GM12878 (cell line): Measurements from ENCODE around the gene BLCAP. TPM values are rescaled to one million over a fixed set of nuclear protein-coding genes. Genes with fewer than 3 reads are reported as not detected.

Experiments
- ATAC-seq: fragments of 200-7000 bp; cut with Tn5 transposase; 3 replicates; pipeline ENCODE4 v1.9.1; 2020; ENCODE audit warnings: mild to moderate bottlenecking, moderate library complexity
- BruUV-seq: library from RNA; stranded (reverse); fragments of 400-500 nt; replicated peaks from 2 replicates; lab custom pipeline; 2021; lab: Mats Ljungman, UMichigan
- CTCF ChIA-PET: fragments of 300-600 bp; sonication (Branson Sonifier 250); formaldehyde crosslinking; extraction: SDS; loops from one replicate; lab custom pipeline; 2021; ENCODE audit warnings: inconsistent platforms; lab: Yijun Ruan, JAX
- POLR2A ChIA-PET: fragments of 350-600 bp; formaldehyde crosslinking; extraction: SDS; loops from one replicate; lab custom pipeline; 2021; ENCODE audit warnings: inconsistent platforms; lab: Charles Lee
- RAD21 ChIA-PET: fragments of 300-600 bp; sonication (Branson Sonifier 250); formaldehyde crosslinking; loops from one replicate; lab custom pipeline; 2023; ENCODE audit warnings: antibody characterized with exemption; ENCODE audit not compliant: unreplicated experiment; lab: Charles Lee
- SMC1A ChIA-PET: fragments of 300-600 bp; sonication (Branson Sonifier 250); formaldehyde crosslinking; loops from one replicate; lab custom pipeline; 2023; ENCODE audit not compliant: unreplicated experiment, uncharacterized antibody; lab: Charles Lee
- DNase-seq: peaks from one replicate; pipeline ENCODE4 v3.0.0-alpha.2; 2011; ENCODE audit warnings: low read depth, low spot score
- FAIRE-seq: peaks from 3 replicates; lab custom pipeline; 2011; peaks lifted over from hg19 to GRCh38; lab: Jason Lieb, UNC
- H2AFZ ChIP-seq: 2 replicates; pipeline ENCODE4 v1.6.0; 2011; ENCODE audit warnings: low read depth, low read length, control low read depth; ENCODE audit not compliant: control insufficient read depth
- H3K27ac ChIP-seq: 2 replicates; pipeline ENCODE4 v1.5.1; 2011; ENCODE audit warnings: control low read depth; ENCODE audit not compliant: control insufficient read depth, insufficient read depth
- H3K27me3 ChIP-seq, 2 experiments: replicated peaks in 1 of 2; 2 replicates each; pipeline versions ENCODE4 v1.6.0 to v1.6.1; 2011; ENCODE audit warnings: low read length in 1 of 2; ENCODE audit not compliant: control insufficient read depth in 2 of 2, insufficient read depth in 2 of 2
- H3K36me3 ChIP-seq, 2 experiments: 2 replicates each; pipeline ENCODE4 v1.5.1; 2011; ENCODE audit warnings: low read length in 1 of 2; ENCODE audit not compliant: control insufficient read depth in 2 of 2, insufficient read depth in 2 of 2
- H3K4me1 ChIP-seq: 2 replicates; pipeline ENCODE4 v1.6.1; 2011; ENCODE audit warnings: mild to moderate bottlenecking, low read length, moderate library complexity, mixed read lengths; ENCODE audit not compliant: control insufficient read depth, insufficient read depth
- H3K4me2 ChIP-seq: 2 replicates; pipeline ENCODE4 v1.6.0; 2011; ENCODE audit warnings: control low read depth; ENCODE audit not compliant: control insufficient read depth, insufficient read depth
- H3K4me3 ChIP-seq: fragments of 200-600 bp; sonication (generic); 2 replicates; pipeline ENCODE4 v1.5.1; 2016
- H3K79me2 ChIP-seq: 2 replicates; pipeline ENCODE4 v1.6.0; 2011; ENCODE audit warnings: low read length; ENCODE audit not compliant: control insufficient read depth, insufficient read depth
- H3K9ac ChIP-seq: 2 replicates; pipeline ENCODE4 v1.8.0; 2011; ENCODE audit warnings: low read length, control low read depth, mixed read lengths; ENCODE audit not compliant: control insufficient read depth, insufficient read depth
- H3K9me3 ChIP-seq: replicated peaks from 3 replicates; pipeline ENCODE4 v1.5.1; 2011; ENCODE audit warnings: mild to moderate bottlenecking, low read length; ENCODE audit not compliant: control insufficient read depth, insufficient read depth
- H4K20me1 ChIP-seq: 2 replicates; pipeline ENCODE4 v1.6.0; 2011; ENCODE audit not compliant: control insufficient read depth, insufficient read depth
- BACH1 ChIP-seq: fragments of 450-650 bp; IDR thresholded peaks from 2 replicates; pipeline ENCODE4 v1.6.1; 2017; ENCODE audit warnings: mild to moderate bottlenecking, borderline replicate concordance
- CTCF ChIP-seq, 3 experiments: IDR thresholded peaks in 2 of 3; conservative IDR thresholded peaks in 1 of 3; 2 replicates each; pipeline ENCODE4 v1.5.1; 2011; ENCODE audit warnings: low read depth in 3 of 3, low read length in 3 of 3, mild to moderate bottlenecking in 3 of 3, control low read depth in 2 of 3, moderate library complexity in 2 of 3, inconsistent platforms in 1 of 3, mixed read lengths in 1 of 3; ENCODE audit not compliant: control insufficient read depth in 2 of 3, insufficient read depth in 1 of 3; ENCODE audit errors: extremely low read depth in 1 of 3
- E2F4 ChIP-seq: IDR thresholded peaks from 2 replicates; pipeline ENCODE4 v1.6.1; 2012; ENCODE audit warnings: low read depth, low read length, improper control_type of control experiment
- FOXM1 ChIP-seq: IDR thresholded peaks from 2 replicates; pipeline ENCODE4 v1.6.1; 2012; ENCODE audit warnings: low read depth, mild to moderate bottlenecking, inconsistent platforms, low read length, moderate library complexity
- NR2C2 ChIP-seq: IDR thresholded peaks from 2 replicates; pipeline ENCODE4 v1.6.1; 2011; ENCODE audit warnings: borderline replicate concordance, low read depth; ENCODE audit not compliant: control insufficient read depth, insufficient read length
- RAD51 ChIP-seq: fragments of 450-650 bp; IDR thresholded peaks from 2 replicates; pipeline ENCODE4 v1.6.1; 2016; ENCODE audit warnings: moderate library complexity, mild to moderate bottlenecking, inconsistent platforms
- RBBP5 ChIP-seq: fragments of 200-600 bp; sonication (generic); conservative IDR thresholded peaks from 2 replicates; pipeline ENCODE4 v1.6.1; 2016
- SREBF1 ChIP-seq: IDR thresholded peaks from 2 replicates; pipeline ENCODE4 v1.6.1; 2012; ENCODE audit warnings: mild to moderate bottlenecking, low read length
- WGBS: methylation state at CpG from one replicate; pipeline ENCODE4 v1.1.6; 2016; ENCODE audit warnings: low lambda C conversion rate; ENCODE audit not compliant: insufficient replicate concordance, insufficient coverage; ENCODE audit errors: missing lambda C conversion rate; 5-methylcytosine and 5-hydroxymethylcytosine counted together
- in situ Hi-C: fragments of 300-500 bp; cut with MboI; formaldehyde crosslinking; loops from 9 replicates; pipeline ENCODE4 v1.14.3; 2018; ENCODE audit warnings: mixed read lengths
- intact Hi-C: fragments of 100-400 bp; cut with micrococcal nuclease; formaldehyde crosslinking; loops from one replicate; pipeline ENCODE4 v1.14.2; 2022; ENCODE audit not compliant: unreplicated experiment
- polyA plus RNA-seq, 11 experiments: library from polyadenylated mRNA; depleted of rRNA in 4 of 11; unstranded in 6 of 11; stranded (reverse) in 5 of 11; fragments of >200 nt; fragmentation: Nextera tagmentation in 4 of 11; fragmentation: Illumina TruSeq in 1 of 11; extraction: Ambion mirVana in 4 of 11; extraction: Trizol in 1 of 11; gene quantifications; 1 replicate in 1 of 11; 2 replicates in 10 of 11; pipeline versions ENCODE4 v1.2.1 to v1.2.3, GENCODE V29; 2011 to 2016; ENCODE audit warnings: inconsistent platforms in 2 of 11, missing spikeins in 2 of 11, low read depth in 1 of 11
- total RNA-seq, 4 experiments: library from RNA; depleted of rRNA in 3 of 4; stranded (reverse); fragments of >200 nt in 3 of 4; fragmentation: Illumina TruSeq in 1 of 4; extraction: Trizol in 1 of 4; gene quantifications; 2 replicates each; pipeline versions ENCODE4 v1.2.1 to v1.2.3, GENCODE V29; 2013 to 2021

The BLCAP gene
- total and polyA plus RNA-seq, 10 of the 15 experiments (the other 5 are each of a cell fraction or from before 2014, with no cell fraction given): 24.6 to 62.3 (median 47.3) TPM

DNA sequence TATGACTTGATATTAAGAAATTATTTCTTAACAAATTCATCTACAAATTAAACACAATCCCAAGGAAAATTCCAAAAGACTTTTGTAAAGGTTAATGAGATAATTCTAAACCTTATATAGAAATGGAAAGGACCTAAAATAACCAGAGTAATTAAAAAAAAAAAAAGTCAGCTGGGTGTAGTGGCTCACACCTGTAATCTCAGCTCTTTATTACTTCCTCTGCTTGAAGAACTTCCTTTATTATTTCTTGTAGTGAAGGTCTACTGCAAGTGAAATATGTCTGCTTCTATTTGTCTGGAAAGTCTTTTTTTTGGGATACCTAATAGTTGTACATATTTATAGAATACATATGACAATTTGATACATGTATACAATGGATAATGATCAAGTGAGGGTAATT lies 20.2 kb upstream of the BLCAP start (continued):
- TF ChIP-seq NR2C2: no peak

DNA sequence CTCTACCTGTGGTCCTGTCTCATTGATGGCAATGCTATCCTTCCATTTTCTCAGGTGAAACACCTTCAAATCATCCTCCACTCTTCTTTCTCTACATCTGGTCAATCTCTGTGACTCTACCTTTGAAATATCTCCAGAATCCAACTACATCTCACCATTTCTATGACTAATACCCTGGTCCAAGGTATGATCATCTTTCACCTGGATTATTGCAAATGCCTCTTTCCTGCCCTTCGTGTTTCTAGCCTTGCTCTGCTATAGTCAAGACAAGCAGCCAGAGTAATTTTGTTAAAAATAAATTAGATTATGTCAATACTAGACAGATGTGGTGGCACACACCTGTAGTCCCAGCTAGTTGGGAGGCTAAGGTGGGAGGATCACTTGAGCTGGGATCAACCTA lies 17.8 kb upstream of the BLCAP start:
- Histone ChIP-seq H4K20me1 (no peaks in the 10 kb centered on the region), H3K4me2 (no peak overlapping the region)
- no TSS peak for BruUV-seq

More for the DNA sequence above, 17.8 kb upstream of the BLCAP start:
- ATAC-seq: no peak
- ChIA-PET CTCF (interaction anchor here (0.6 kb wide), 1 partner anchor 15 kb away, joined by 3 read pairs; no protein-coding TSS in a partner anchor), RAD21 (no interaction called here), SMC1A (no interaction called here), POLR2A (no interaction called here)
- no peak overlapping the region for H2AFZ ChIP-seq
- no peak overlapping the region for H3K27ac ChIP-seq
- 5% methylated on average over 1 of the region's 1 CpG for WGBS
- H3K4me1 ChIP-seq: no peaks in the 10 kb centered on the region
- H3K4me3 ChIP-seq: no peak overlapping the region
- no peaks in the 10 kb centered on the region for H3K9me3 ChIP-seq
- in situ Hi-C loops (no loop called here), intact Hi-C loops (no loop called here)
- no peaks in the 10 kb centered on the region for H3K27me3 ChIP-seq
- FAIRE-seq: no peak
- H3K79me2 ChIP-seq: no peaks in the 10 kb centered on the region
- TF ChIP-seq BACH1 (no peak), RBBP5 (no peak), E2F4 (no peak), SREBF1 (no peak), FOXM1 (no peak), CTCF (IDR thresholded peaks at IDR 0.05 in 2 of 3, conservative IDR thresholded peaks at IDR 0.05 in 1 of 3; ENCODE audit: control insufficient read depth in 2 of 3, extremely low read depth in 1 of 3, insufficient read depth in 1 of 3, low read depth in 3 of 3, low read length in 3 of 3) (no peak), RAD51 (no peak)
- H3K36me3 ChIP-seq: no peaks in the 10 kb centered on the region
- no peak overlapping the region for H3K9ac ChIP-seq
- DNase-seq: no peak
